HG02798 (cell line): ENCODE measurements around the gene ECT2L.
A peak's percentile ranks its signal among the peaks of the same experiment; 100 is the strongest.

Source experiments
- ATAC-seq: cut with Tn5 transposase; IDR thresholded peaks from one replicate; pipeline ENCODE4 v1.9.1; 2021; ENCODE audit warnings: mild to moderate bottlenecking; ENCODE audit not compliant: unreplicated experiment, poor library complexity

Gene ECT2L

GRCh38 chr6:138795809-138796603 is at the start of gene ECT2L:
Gene ECT2L, plus strand, starts transcription at chr6:138796087. Its CDS starts 17,188 bp downstream, at chr6:138813275.
- no peak for ATAC-seq

GRCh38 chr6:138752017-138752416 is 43.9 kb upstream of the ECT2L start:
- no peak for ATAC-seq

- no peak for ATAC-seq
These were observed 38.8 kb upstream of the ECT2L start for GRCh38 chr6:138757136-138757535.

GRCh38 chr6:138765896-138766655 is 29.8 kb upstream of the ECT2L start:
- no peak for ATAC-seq

GRCh38 chr6:138769102-138769676 is 26.7 kb upstream of the ECT2L start:
- ATAC-seq: no peak

GRCh38 chr6:138772596-138773176 is 23.2 kb upstream of the ECT2L start:
- ATAC-seq: no peak

- ATAC-seq: peak; percentile 96
These were observed 22.5 kb upstream of the ECT2L start, which contains the start of gene CCDC28A for GRCh38 chr6:138773177-138774091. Gene CCDC28A, plus strand, starts transcription at chr6:138773769. Its CDS starts 2,352 bp downstream, at chr6:138776121.

GRCh38 chr6:138774370-138774769 is 21.5 kb upstream of the ECT2L start:
- no peak for ATAC-seq

GRCh38 chr6:138776659-138777058 is 19.2 kb upstream of the ECT2L start:
- no peak for ATAC-seq

- no peak for ATAC-seq
These were observed 17.6 kb upstream of the ECT2L start for GRCh38 chr6:138778331-138778730.

GRCh38 chr6:138782243-138782642 is 13.6 kb upstream of the ECT2L start:
- no peak for ATAC-seq

- ATAC-seq: no peak
These were observed 10.8 kb upstream of the ECT2L start for GRCh38 chr6:138785079-138785478.

- no peak for ATAC-seq
These were observed 9.9 kb upstream of the ECT2L start for GRCh38 chr6:138785980-138786379.

- ATAC-seq: no peak
These were observed 8.7 kb upstream of the ECT2L start for GRCh38 chr6:138787138-138787537.

GRCh38 chr6:138796771-138797170 is 884 bp downstream of the ECT2L start:
- no peak for ATAC-seq

GRCh38 chr6:138797806-138798446 is 2.0 kb downstream of the ECT2L start:
- ATAC-seq: no peak

- no peak for ATAC-seq
These were observed 4.7 kb downstream of the ECT2L start for GRCh38 chr6:138800377-138801150.

- ATAC-seq: no peak
These were observed 7.4 kb downstream of the ECT2L start for GRCh38 chr6:138803331-138803730.
